ENCODE data around the gene CDK6. TPM values are rescaled to one million over a fixed set of nuclear protein-coding genes. Genes with fewer than 3 reads are reported as not detected.
A peak's percentile ranks its signal among the peaks of the same experiment; 100 is the strongest.

Gene CDK6
- total and polyA plus RNA-seq, 2 experiments from 2014 or later, result 7.4 to 23.7 TPM

- Histone ChIP-seq H3F3A (replicated peaks; ENCODE audit: low read depth) (no peaks in the 10 kb centered on the region; the same call in 1 of the 2 replicates), H3K36me3 (ENCODE audit: insufficient read depth) (no peaks in the 10 kb centered on the region), H3K4me2 (peak overlapping the region; percentile 92), H3K4me3 (peak overlapping the region; percentile 70), H3K27me3 (ENCODE audit: insufficient read depth) (peaks cover 39% of the 10 kb centered on the region), H4K20me1 (replicated peaks; ENCODE audit: insufficient read depth) (no peaks in the 10 kb centered on the region), H3K9me2 (ENCODE audit: insufficient read depth) (no peaks in the 10 kb centered on the region; the same call in 1 of the 2 replicates), H3K4me1 (ENCODE audit: insufficient read depth) (peaks cover 27% of the 10 kb centered on the region), H3K27ac (ENCODE audit: low read depth) (no peak overlapping the region), H3K79me2 (replicated peaks; ENCODE audit: insufficient read depth) (0 out of 2 replicates have a peak, but pooled peaks cover 1% of the 10 kb centered on the region), H2AFZ (no peak overlapping the region)
- H3K4me1 Mint-ChIP-seq, result peaks cover 37% of the 10 kb centered on the region
- TF ChIP-seq CTCF (conservative IDR thresholded peaks at IDR 0.05; ENCODE audit: low read depth in 2 of 2) (no peak), JUNB (IDR thresholded peaks at IDR 0.05; ENCODE audit: unreplicated experiment) (no peak), ZNF114 (CRISPR knock-in tag; IDR thresholded peaks at IDR 0.05) (no peak), ETS1 (IDR thresholded peaks at IDR 0.05) (no peak), CREB1 (CRISPR knock-in tag; IDR thresholded peaks at IDR 0.05; ENCODE audit: low read depth) (no peak), NANOG (IDR thresholded peaks at IDR 0.05; ENCODE audit: borderline replicate concordance) (no peak), POLR2AphosphoS5 (IDR thresholded peaks at IDR 0.05; ENCODE audit: low read depth) (no peak), ZNF462 (CRISPR knock-in tag; IDR thresholded peaks at IDR 0.05) (no peak), REST (IDR thresholded peaks at IDR 0.05; ENCODE audit: unreplicated experiment) (no peak), EZH2phosphoT487 (IDR thresholded peaks at IDR 0.05; ENCODE audit: unreplicated experiment) (no peak), STAT1 (IDR thresholded peaks at IDR 0.05; ENCODE audit: unreplicated experiment) (no peak), EZH2 (IDR thresholded peaks at IDR 0.05; ENCODE audit: low read depth, unreplicated experiment) (no peak), ZNF331 (CRISPR knock-in tag; IDR thresholded peaks at IDR 0.05; ENCODE audit: low read depth) (no peak)
- peaks cover 8% of the 10 kb centered on the region; the same call in 2 of the 3 replicates for H3K36me3 Mint-ChIP-seq (ENCODE audit: low read depth)
- no peaks in the 10 kb centered on the region; the same call in 2 of the 3 replicates for H3K9me3 Mint-ChIP-seq
- H3K4me3 Mint-ChIP-seq, result peak overlapping the region; percentile 96
- ATAC-seq, result no peak
- DNase-seq (ENCODE audit: low spot score), result no peak
- peaks cover 36% of the 10 kb centered on the region for H3K27me3 Mint-ChIP-seq (ENCODE audit: insufficient read depth, low read depth, poor library complexity)
- H3K27ac Mint-ChIP-seq, result no peak overlapping the region
Measured at GRCh38 chr7:92835851-92836488, 403 bp downstream of the CDK6 start.
